ENCODE data around the gene NOS1AP. TPM values are rescaled to one million over a fixed set of nuclear protein-coding genes. Genes with fewer than 3 reads are reported as not detected.

Gene NOS1AP
- total RNA-seq, 1 donor from 2014 or later = 4.5 TPM

GRCh38 chr1:162275622-162276175 is 206.2 kb downstream of the NOS1AP start:
- TF ChIP-seq CTCF (IDR thresholded peaks at IDR 0.05) = no peak
- H3K9me3 Mint-ChIP-seq (ENCODE audit: low read depth) = no peaks in the 10 kb centered on the region
- DNase-seq (ENCODE audit: low spot score) = no peak
- H3K4me1 Mint-ChIP-seq (ENCODE audit: low read depth) = no peaks in the 10 kb centered on the region
- H3K27ac Mint-ChIP-seq (ENCODE audit: unreplicated experiment) = no peak overlapping the region
- no peaks in the 10 kb centered on the region for H3K27me3 Mint-ChIP-seq (ENCODE audit: low read depth)
- H3K4me3 Mint-ChIP-seq (ENCODE audit: unreplicated experiment) = no peak overlapping the region
- no peaks in the 10 kb centered on the region for H3K36me3 Mint-ChIP-seq (ENCODE audit: low read depth)

- DNase-seq (ENCODE audit: low spot score) = no peak
- TF ChIP-seq CTCF (IDR thresholded peaks at IDR 0.05) = peak; percentile 84
- Mint-ChIP-seq H3K27me3 (ENCODE audit: low read depth) (no peaks in the 10 kb centered on the region), H3K4me3 (ENCODE audit: unreplicated experiment) (no peak overlapping the region), H3K27ac (ENCODE audit: unreplicated experiment) (no peak overlapping the region), H3K9me3 (ENCODE audit: low read depth) (no peaks in the 10 kb centered on the region), H3K4me1 (ENCODE audit: low read depth) (no peaks in the 10 kb centered on the region), H3K36me3 (ENCODE audit: low read depth) (no peaks in the 10 kb centered on the region)
Measured at GRCh38 chr1:162276493-162276892, 207.0 kb downstream of the NOS1AP start.

- Mint-ChIP-seq H3K4me1 (ENCODE audit: low read depth) (no peaks in the 10 kb centered on the region), H3K4me3 (ENCODE audit: unreplicated experiment) (no peak overlapping the region), H3K27ac (ENCODE audit: unreplicated experiment) (no peak overlapping the region), H3K9me3 (ENCODE audit: low read depth) (no peaks in the 10 kb centered on the region), H3K36me3 (ENCODE audit: low read depth) (no peaks in the 10 kb centered on the region), H3K27me3 (ENCODE audit: low read depth) (no peaks in the 10 kb centered on the region)
- TF ChIP-seq CTCF (IDR thresholded peaks at IDR 0.05) = no peak
- no peak for DNase-seq (ENCODE audit: low spot score)
Measured at GRCh38 chr1:162279136-162279498, 209.6 kb downstream of the NOS1AP start.

- H3K9me3 Mint-ChIP-seq (ENCODE audit: low read depth) = no peaks in the 10 kb centered on the region
Measured at GRCh38 chr1:162281426-162281825, 211.9 kb downstream of the NOS1AP start.

GRCh38 chr1:162283657-162284056 is 214.2 kb downstream of the NOS1AP start:
- no peak for DNase-seq (ENCODE audit: low spot score)
- Mint-ChIP-seq H3K27ac (ENCODE audit: unreplicated experiment) (no peak overlapping the region), H3K36me3 (ENCODE audit: low read depth) (peaks cover 4% of the 10 kb centered on the region), H3K4me1 (ENCODE audit: low read depth) (peaks cover 12% of the 10 kb centered on the region), H3K27me3 (ENCODE audit: low read depth) (no peaks in the 10 kb centered on the region), H3K4me3 (ENCODE audit: unreplicated experiment) (no peak overlapping the region), H3K9me3 (ENCODE audit: low read depth) (no peaks in the 10 kb centered on the region)
- TF ChIP-seq CTCF (IDR thresholded peaks at IDR 0.05) = no peak

More at GRCh38 chr1:162281426-162281825, 211.9 kb downstream of the NOS1AP start:
- H3K4me1 Mint-ChIP-seq (ENCODE audit: low read depth) = peaks cover 12% of the 10 kb centered on the region
- DNase-seq (ENCODE audit: low spot score) = no peak
- H3K27me3 Mint-ChIP-seq (ENCODE audit: low read depth) = no peaks in the 10 kb centered on the region
- TF ChIP-seq CTCF (IDR thresholded peaks at IDR 0.05) = no peak
- no peak overlapping the region for H3K4me3 Mint-ChIP-seq (ENCODE audit: unreplicated experiment)
- peaks cover 2% of the 10 kb centered on the region for H3K36me3 Mint-ChIP-seq (ENCODE audit: low read depth)
- no peak overlapping the region for H3K27ac Mint-ChIP-seq (ENCODE audit: unreplicated experiment)
